SK-N-SH (cell line): ENCODE data around the gene PRAME. TPM values are rescaled to one million over a fixed set of nuclear protein-coding genes. Genes with fewer than 3 reads are reported as not detected.

Experiments used
- CTCF ChIA-PET: fragments of 300-600, 350-600 bp; formaldehyde crosslinking; extraction: SDS; loops from one replicate; lab custom pipeline; 2021; lab: Yijun Ruan, JAX
- POLR2A ChIA-PET: fragments of 350-600 bp; sonication (Branson Sonifier 250); formaldehyde crosslinking; extraction: SDS; loops from one replicate; lab custom pipeline; 2020; ENCODE audit warnings: antibody characterized with exemption, inconsistent platforms; lab: Yijun Ruan, JAX
- DNase-seq: peaks from one replicate; pipeline ENCODE4 v3.0.0; 2012
- H2AFZ ChIP-seq: fragments of 200-600 bp; sonication (generic); 2 replicates; pipeline ENCODE4 v1.8.1; 2016; ENCODE audit warnings: antibody characterized with exemption, mild to moderate bottlenecking, low read depth
- H3F3A ChIP-seq: fragments of 200-600 bp; sonication (generic); replicated peaks from 2 replicates; pipeline ENCODE3; 2016; ENCODE audit warnings: antibody characterized with exemption, mild to moderate bottlenecking; ENCODE audit not compliant: insufficient read depth
- H3K27ac ChIP-seq, 2 experiments: fragments of 200-500 bp in 1 of 2; fragments of 200-600 bp in 1 of 2; sonication (Bioruptor generic) in 1 of 2; sonication (generic), shearing (Covaris generic) in 1 of 2; 2 replicates each; pipeline versions ENCODE4 v1.5.1 to v1.6.1; 2014 to 2016; ENCODE audit warnings: low read depth in 2 of 2, inconsistent platforms in 1 of 2, low read length in 1 of 2, mild to moderate bottlenecking in 1 of 2, mixed read lengths in 1 of 2
- H3K27me3 ChIP-seq: fragments of 200-600 bp; sonication (generic), shearing (Covaris generic); 2 replicates; pipeline ENCODE4 v1.6.1; 2016; ENCODE audit warnings: mixed run types; ENCODE audit not compliant: insufficient read depth
- H3K36me3 ChIP-seq, 2 experiments: fragments of 200-500 bp in 1 of 2; fragments of 200-600 bp in 1 of 2; sonication (Bioruptor generic) in 1 of 2; sonication (generic) in 1 of 2; replicated peaks in 1 of 2; 2 replicates each; pipeline versions ENCODE3 to v1.5.1; 2014 to 2016; ENCODE audit warnings: low read length in 1 of 2, mild to moderate bottlenecking in 1 of 2; ENCODE audit not compliant: insufficient read depth in 2 of 2, control insufficient read depth in 1 of 2
- H3K4me1 ChIP-seq, 2 experiments: fragments of 200-500 bp in 1 of 2; fragments of 200-600 bp in 1 of 2; sonication (Bioruptor generic) in 1 of 2; sonication (generic), shearing (Covaris generic) in 1 of 2; 2 replicates each; pipeline versions ENCODE4 v1.5.1 to v1.6.1; 2014 to 2016; ENCODE audit warnings: low read depth in 1 of 2, low read length in 1 of 2, mixed run types in 1 of 2; ENCODE audit not compliant: insufficient read depth in 2 of 2, control insufficient read depth in 1 of 2
- H3K4me2 ChIP-seq: fragments of 200-600 bp; sonication (generic), shearing (Covaris generic); 2 replicates; pipeline ENCODE4 v1.6.1; 2017; ENCODE audit warnings: mixed run types
- H3K4me3 ChIP-seq, 2 experiments: fragments of 200-500 bp in 1 of 2; fragments of 200-600 bp in 1 of 2; sonication (Bioruptor generic) in 1 of 2; sonication (generic), shearing (Covaris generic) in 1 of 2; 2 replicates each; pipeline versions ENCODE4 v1.5.1 to v1.8.1; 2014 to 2016; ENCODE audit warnings: low read depth in 2 of 2, inconsistent platforms in 1 of 2, low read length in 1 of 2, mild to moderate bottlenecking in 1 of 2, mixed read lengths in 1 of 2, moderate library complexity in 1 of 2
- H3K79me2 ChIP-seq: fragments of 200-600 bp; sonication (generic); 2 replicates; pipeline ENCODE4 v1.8.1; 2017; ENCODE audit warnings: mild to moderate bottlenecking; ENCODE audit not compliant: insufficient read depth
- H3K9ac ChIP-seq: fragments of 200-600 bp; sonication (generic); 2 replicates; pipeline ENCODE4 v1.6.1; 2017; ENCODE audit warnings: mixed run types
- H3K9me2 ChIP-seq: fragments of 200-600 bp; sonication (generic); 2 replicates; pipeline ENCODE4 v1.6.1; 2017; ENCODE audit warnings: mixed run types
- H3K9me3 ChIP-seq: fragments of 200-600 bp; sonication (generic); 2 replicates; pipeline ENCODE4 v1.6.1; 2017; ENCODE audit warnings: mixed run types, mild to moderate bottlenecking, moderate library complexity
- H4K20me1 ChIP-seq: fragments of 200-600 bp; sonication (generic); 2 replicates; pipeline ENCODE4 v1.6.1; 2017; ENCODE audit warnings: mild to moderate bottlenecking, mixed run types; ENCODE audit not compliant: insufficient read depth
- ELF1 ChIP-seq: IDR thresholded peaks from 2 replicates; pipeline ENCODE4 v1.4.0; 2012
- EP300 ChIP-seq, 2 experiments: IDR thresholded peaks; 2 replicates each; pipeline versions ENCODE4 v1.4.0 to v1.6.1; 2012; ENCODE audit warnings: borderline replicate concordance in 1 of 2, low read depth in 1 of 2, low read length in 1 of 2
- EZH2phosphoT487 ChIP-seq: fragments of 200-600 bp; sonication (generic); IDR thresholded peaks from 2 replicates; pipeline ENCODE4 v1.6.1; 2017; ENCODE audit warnings: low read depth, mixed run types, mild to moderate bottlenecking, antibody characterized with exemption, moderate library complexity, borderline replicate concordance
- GABPA ChIP-seq: IDR thresholded peaks from 2 replicates; pipeline ENCODE4 v1.4.0; 2012; ENCODE audit warnings: low read depth, mild to moderate bottlenecking
- GATA2 ChIP-seq: sonication (generic); formaldehyde crosslinking; IDR thresholded peaks from 2 replicates; pipeline ENCODE4 v1.5.0; 2020; ENCODE audit warnings: mild to moderate bottlenecking, missing genetic modification reagents
- IRF3 ChIP-seq: fragments of 150-350 bp; IDR thresholded peaks from 2 replicates; pipeline ENCODE4 v1.6.1; 2016; ENCODE audit warnings: mild to moderate bottlenecking, low read depth, low read length
- MXI1 ChIP-seq: IDR thresholded peaks from 2 replicates; pipeline ENCODE4 v1.6.1; 2012; ENCODE audit warnings: mild to moderate bottlenecking, low read depth, low read length, improper control_type of control experiment
- REST ChIP-seq: IDR thresholded peaks from 2 replicates; pipeline ENCODE4 v1.6.1; 2012; ENCODE audit warnings: mild to moderate bottlenecking, low read depth, low read length, moderate library complexity
- SIN3A ChIP-seq: IDR thresholded peaks from 2 replicates; pipeline ENCODE4 v1.6.1; 2012; ENCODE audit warnings: low read depth, mild to moderate bottlenecking, low read length, moderate library complexity, borderline replicate concordance
- TEAD4 ChIP-seq: IDR thresholded peaks from 2 replicates; pipeline ENCODE4 v1.4.0; 2012; ENCODE audit warnings: mild to moderate bottlenecking, borderline replicate concordance; ENCODE audit not compliant: insufficient read depth
- YY1 ChIP-seq: IDR thresholded peaks from 2 replicates; pipeline ENCODE4 v1.4.0; 2012; ENCODE audit warnings: low read depth, mild to moderate bottlenecking
- WGBS: methylation state at CpG from one replicate; pipeline ENCODE4 v1.1.6; 2017; ENCODE audit warnings: low lambda C conversion rate; 5-methylcytosine and 5-hydroxymethylcytosine counted together
- polyA plus RNA-seq, 3 experiments: library from polyadenylated mRNA; depleted of rRNA; stranded (reverse); fragments of >200 nt; gene quantifications; 2 replicates each; pipeline ENCODE4 v1.2.3, GENCODE V29; 2012

Gene PRAME
- polyA plus RNA-seq, 1 of the 3 experiments (the other 2 are of a cell fraction), result 193 TPM

GRCh38 chr22:22535662-22536061 lies 23.4 kb downstream of the PRAME start:
- no peak for DNase-seq
- 56% methylated on average over 3 of the region's 3 CpGs for WGBS
- H3K27me3 ChIP-seq, result no peaks in the 10 kb centered on the region
- no peaks in the 10 kb centered on the region for H3K9me2 ChIP-seq
- no peaks in the 10 kb centered on the region for H3F3A ChIP-seq
- POLR2A ChIA-PET, result no interaction called here
- H3K9ac ChIP-seq, result no peak overlapping the region
- H3K9me3 ChIP-seq, result no peaks in the 10 kb centered on the region
- no peaks in the 10 kb centered on the region for H4K20me1 ChIP-seq
- no peak overlapping the region for H2AFZ ChIP-seq
- no peak overlapping the region for H3K4me3 ChIP-seq
- H3K36me3 ChIP-seq, result no peaks in the 10 kb centered on the region
- H3K27ac ChIP-seq, result no peak overlapping the region
- CTCF ChIA-PET, result interaction anchor here (0.9 to 2.2 kb wide), 3 partner anchors 19 to 71 kb away, joined by 3 to 10 read pairs (median 5); no protein-coding TSS in a partner anchor
- H3K79me2 ChIP-seq, result no peaks in the 10 kb centered on the region
- no peak overlapping the region for H3K4me2 ChIP-seq
- no peaks in the 10 kb centered on the region for H3K4me1 ChIP-seq
- no peak for TF ChIP-seq REST
- TF ChIP-seq MXI1, result no peak
- TF ChIP-seq EZH2phosphoT487, result no peak
- no peak for TF ChIP-seq EP300 (IDR thresholded peaks at IDR 0.05; ENCODE audit: borderline replicate concordance in 1 of 2, low read depth in 1 of 2, low read length in 1 of 2)
- no peak for TF ChIP-seq IRF3
- TF ChIP-seq ELF1, result no peak
- no peak for TF ChIP-seq YY1

- no peak overlapping the region for H3K4me2 ChIP-seq
- CTCF ChIA-PET, result interaction anchor here (0.9 to 2.2 kb wide), 4 partner anchors 20 to 103 kb away, joined by 3 to 10 read pairs (median 4); no protein-coding TSS in a partner anchor
- H3K36me3 ChIP-seq, result no peaks in the 10 kb centered on the region
- no peaks in the 10 kb centered on the region for H3K27me3 ChIP-seq
- POLR2A ChIA-PET, result no interaction called here
- DNase-seq, result no peak
- H3K79me2 ChIP-seq, result no peaks in the 10 kb centered on the region
- H3K4me3 ChIP-seq, result no peak overlapping the region
- WGBS, result 68% methylated on average over 9 of the region's 9 CpGs
- H3K27ac ChIP-seq, result no peak overlapping the region
- no peaks in the 10 kb centered on the region for H3K9me3 ChIP-seq
- no peaks in the 10 kb centered on the region for H3K9me2 ChIP-seq
- H3K4me1 ChIP-seq, result no peaks in the 10 kb centered on the region
- no peak overlapping the region for H3K9ac ChIP-seq
- no peak overlapping the region for H2AFZ ChIP-seq
- no peaks in the 10 kb centered on the region for H4K20me1 ChIP-seq
- TF ChIP-seq SIN3A, result no peak
- TF ChIP-seq YY1, result no peak
- TF ChIP-seq TEAD4, result no peak
- no peak for TF ChIP-seq GATA2 (CRISPR knock-in tag)
- no peak for TF ChIP-seq REST
- no peak for TF ChIP-seq GABPA
- no peaks in the 10 kb centered on the region for H3F3A ChIP-seq
Observed at GRCh38 chr22:22534604-22535415, 24.3 kb downstream of the PRAME start.
